GM18873 (cell line): ENCODE measurements around the gene NCS1.

Experiments
- ATAC-seq: cut with Tn5 transposase; IDR thresholded peaks from one replicate; pipeline ENCODE4 v1.9.1; 2021; ENCODE audit warnings: mild to moderate bottlenecking, moderate library complexity, moderate number of reproducible peaks; ENCODE audit not compliant: unreplicated experiment, low FRiP score

Gene NCS1

DNA sequence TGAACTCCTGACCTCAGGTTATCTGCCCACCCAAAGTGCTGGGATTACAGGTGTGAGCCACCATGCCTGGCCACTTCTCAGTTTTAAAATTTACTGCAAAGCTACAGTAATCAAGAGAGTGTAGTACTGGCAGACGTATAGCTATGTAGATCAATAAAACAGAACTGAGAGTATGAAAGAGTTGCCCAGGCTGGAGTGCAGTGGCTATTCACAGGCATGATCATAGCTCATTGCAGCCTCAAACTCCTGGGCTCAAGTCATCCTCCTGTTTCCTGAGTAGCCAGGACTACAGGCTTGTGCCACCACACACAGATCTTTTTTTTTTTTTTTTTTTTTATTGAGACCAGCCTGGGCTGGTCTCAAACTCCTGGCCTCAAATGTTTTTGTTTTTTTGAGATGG is 26.5 kb upstream of the NCS1 start:
- ATAC-seq, result no peak

DNA sequence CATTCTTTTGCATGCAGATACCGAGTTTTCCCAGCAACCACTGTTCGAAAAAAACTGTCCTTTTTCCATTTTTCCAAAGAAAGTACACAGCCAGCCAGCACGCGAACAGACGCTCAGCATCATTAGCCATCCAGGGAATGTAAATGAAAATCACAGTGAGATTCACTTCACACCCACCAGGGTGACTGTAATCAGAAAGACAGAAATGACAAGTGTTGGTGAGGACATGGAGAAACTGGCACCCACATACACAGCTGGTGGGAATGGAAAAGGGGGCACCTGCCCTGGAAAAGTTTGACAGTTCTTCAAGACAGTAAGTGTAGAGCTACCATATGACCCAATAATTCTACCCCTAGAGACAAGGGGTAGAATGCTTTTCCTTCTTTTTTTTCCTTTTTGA is 25.0 kb upstream of the NCS1 start:
- no peak for ATAC-seq

DNA sequence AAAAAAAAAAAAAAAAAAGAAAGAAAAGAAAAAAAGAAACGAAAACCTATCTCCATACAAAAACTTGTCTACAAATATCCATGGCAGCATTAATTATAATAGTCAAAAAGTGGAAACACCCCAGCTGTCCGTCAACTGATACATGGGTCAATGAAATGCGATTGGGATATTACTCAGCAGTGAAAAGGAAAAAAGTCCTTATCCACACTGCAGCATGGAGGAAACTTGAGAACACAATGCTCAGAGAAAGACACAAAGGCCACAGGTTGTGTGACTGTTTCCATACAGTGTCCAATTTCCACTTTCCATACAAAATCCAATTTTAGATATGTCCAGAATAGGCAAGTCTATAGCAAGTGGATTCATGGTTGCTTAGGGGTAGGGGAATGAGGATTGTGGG is 24.3 kb upstream of the NCS1 start:
- no peak for ATAC-seq

DNA sequence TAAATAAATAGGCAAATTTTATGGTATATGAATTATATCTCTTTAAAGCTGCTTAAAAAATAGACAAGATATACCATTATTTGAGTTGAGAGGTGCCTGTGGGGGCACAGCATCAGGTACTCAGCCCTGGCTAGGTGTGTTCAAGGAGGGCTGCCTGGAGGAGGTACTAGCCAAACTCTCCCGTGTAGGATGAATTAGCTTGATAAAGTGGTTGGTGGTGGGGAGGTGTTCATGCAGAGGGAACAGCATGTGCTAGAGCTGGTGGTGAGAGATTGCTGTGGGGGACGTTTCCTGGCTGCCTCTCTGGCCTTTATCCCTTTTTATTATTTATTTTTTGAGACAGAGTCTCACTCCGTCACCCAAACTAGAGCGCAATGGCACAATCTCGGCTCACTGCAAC is 23.2 kb upstream of the NCS1 start:
- ATAC-seq, result no peak

DNA sequence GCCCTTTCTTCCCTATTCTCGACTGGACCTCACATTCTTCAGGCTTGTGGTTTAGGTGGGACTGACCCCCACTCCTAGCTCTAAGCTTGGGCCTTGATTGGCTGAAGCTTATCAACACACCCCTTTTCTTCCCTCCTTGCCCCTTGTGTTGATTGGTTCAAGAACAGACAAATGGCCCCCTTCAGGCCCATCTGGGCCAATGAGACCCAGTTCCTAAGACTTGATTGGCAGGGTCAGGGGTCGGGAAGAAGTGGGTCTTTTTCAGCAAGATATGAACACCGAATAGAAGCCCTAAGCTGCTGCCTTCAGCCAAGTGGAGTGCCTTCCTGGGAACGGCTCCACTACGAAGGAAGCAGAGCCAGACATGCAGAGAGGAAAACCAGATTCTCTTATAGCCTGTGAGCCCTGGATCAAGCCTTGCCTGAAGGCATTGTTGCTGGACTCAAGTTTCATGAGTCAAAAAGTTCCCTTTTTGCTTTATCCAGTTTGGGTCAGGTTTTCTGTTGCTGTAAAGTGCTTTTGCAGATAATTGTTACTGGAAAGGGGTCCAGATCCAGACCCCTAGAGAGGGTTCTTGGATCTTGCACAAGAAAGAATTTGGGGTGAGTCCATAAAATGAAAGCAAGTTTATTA is 22.4 kb upstream of the NCS1 start:
- no peak for ATAC-seq

DNA sequence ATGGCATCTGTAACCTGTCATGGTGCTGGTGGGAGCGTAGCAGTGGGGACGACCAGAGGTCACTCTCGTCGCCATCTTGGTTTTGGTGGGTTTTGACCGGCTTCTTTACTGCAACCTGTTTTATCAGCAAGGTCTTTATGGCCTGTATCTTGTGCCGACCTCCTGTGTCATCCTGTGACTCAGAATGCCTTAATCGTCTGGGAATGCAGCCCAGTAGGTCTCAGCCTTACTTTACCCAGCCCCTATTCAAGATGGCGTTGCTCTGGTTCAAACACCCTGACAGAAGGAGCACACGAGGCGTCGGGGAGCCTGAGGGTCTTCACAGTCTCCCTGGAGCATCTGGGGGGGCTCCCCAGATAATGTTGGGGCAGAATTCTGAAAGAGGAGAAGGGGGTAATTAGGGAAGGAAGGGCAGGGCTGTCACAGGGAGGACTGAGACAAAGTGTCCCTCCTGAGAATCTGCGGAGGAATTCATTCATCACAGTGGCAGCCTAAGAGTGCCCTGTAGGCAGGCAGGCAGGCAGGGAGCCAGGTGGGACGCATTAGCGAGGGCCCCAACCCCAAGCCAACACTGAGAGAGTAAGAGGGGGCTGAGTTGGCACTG is 21.3 kb upstream of the NCS1 start:
- no peak for ATAC-seq

DNA sequence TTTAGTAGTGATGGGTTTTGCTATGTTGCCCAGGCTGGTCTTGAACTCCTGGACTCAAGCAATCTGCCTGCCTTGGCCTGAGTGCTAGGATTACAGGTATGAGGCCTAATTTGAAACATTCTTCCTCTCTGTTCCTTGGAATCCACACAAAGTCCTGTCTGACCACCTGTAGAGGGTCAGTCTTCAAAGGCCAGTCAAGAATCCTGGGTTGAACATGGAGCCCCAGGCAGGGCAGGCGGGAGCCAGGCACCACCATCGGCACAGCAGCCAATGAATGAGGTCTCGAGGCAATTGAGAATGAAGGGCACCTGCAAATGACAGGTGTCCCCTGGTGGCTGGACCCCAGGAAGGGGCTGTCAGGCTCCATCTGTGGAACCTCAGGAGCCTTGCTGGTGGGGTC is 17.4 kb upstream of the NCS1 start:
- no peak for ATAC-seq

DNA sequence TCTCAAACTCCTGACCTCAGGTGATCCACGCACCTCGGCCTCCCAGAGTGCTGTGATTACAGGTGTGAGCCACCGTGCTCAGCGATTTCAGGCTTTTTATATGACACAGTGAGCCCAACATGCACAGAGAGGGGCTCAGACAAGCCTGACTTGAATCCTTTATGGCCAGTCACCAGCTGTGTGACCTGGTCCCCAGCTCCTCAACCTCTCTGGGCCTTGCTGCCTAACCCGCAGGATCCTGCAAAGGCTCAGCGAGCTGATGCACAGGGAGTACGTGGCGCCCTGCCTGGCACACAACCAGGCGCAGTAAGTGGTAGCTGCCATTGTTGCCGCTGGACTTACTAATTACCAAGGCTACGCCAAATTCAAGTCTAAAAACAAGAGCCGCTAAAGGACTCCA is 16.6 kb upstream of the NCS1 start:
- no peak for ATAC-seq

DNA sequence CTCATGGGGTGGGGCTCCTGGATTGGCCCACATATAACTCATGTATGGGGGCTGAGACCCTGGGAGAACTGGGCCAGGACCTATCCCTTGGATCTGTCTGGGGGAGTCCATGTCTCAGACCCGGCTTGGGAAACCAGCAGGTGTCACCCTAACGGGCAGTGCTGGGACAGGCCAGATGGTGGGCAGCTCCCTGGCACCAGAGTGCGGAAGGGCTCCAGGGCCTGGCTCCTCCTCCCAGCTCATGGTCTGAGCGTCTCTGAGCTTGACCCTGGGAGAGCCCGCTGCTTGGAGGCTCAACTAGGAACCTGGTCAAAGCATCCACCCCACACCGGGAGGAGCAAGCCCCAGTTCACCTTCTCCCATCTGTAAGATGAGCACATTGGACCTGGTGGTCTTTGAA is 15.5 kb upstream of the NCS1 start:
- no peak for ATAC-seq

DNA sequence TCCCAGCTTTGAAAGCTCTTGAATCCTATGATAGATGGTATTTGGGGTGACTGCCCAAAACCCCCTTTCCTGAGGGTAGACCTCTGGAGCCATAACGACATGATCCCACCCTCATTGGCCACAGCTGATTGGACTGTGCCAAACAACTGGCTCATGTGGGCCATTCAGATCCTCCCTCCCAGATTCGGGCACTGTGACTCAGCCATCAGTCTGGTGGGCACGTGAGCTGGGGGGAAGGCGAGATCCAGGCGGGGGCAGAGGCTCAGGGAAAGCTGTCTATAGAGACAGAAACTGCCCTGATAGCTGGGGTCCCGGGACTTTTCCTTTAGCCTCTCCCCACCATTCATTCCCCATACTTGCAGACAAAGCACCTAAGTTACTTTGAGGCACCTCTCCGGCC is 15.1 kb upstream of the NCS1 start:
- no peak for ATAC-seq

DNA sequence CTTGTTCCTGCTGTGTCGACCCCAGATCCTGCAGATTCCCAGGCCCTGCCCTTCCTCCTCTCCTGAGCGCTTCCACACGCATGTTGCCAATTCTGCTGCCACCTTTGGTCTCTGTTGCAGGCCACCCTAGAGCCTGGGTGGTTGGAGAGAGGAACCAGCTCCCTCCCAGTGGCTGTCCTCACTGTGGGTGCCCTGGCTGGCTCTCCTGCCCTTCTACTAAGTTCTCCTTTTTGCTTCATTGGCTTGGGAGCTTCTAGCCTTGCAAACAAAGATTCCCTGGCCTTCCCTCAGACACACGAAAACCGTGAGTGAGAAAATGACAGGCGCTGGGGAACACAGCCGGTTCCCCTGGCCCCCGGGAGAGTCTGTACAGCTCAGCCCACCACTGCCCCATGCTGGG is 14.2 kb upstream of the NCS1 start:
- ATAC-seq, result no peak

DNA sequence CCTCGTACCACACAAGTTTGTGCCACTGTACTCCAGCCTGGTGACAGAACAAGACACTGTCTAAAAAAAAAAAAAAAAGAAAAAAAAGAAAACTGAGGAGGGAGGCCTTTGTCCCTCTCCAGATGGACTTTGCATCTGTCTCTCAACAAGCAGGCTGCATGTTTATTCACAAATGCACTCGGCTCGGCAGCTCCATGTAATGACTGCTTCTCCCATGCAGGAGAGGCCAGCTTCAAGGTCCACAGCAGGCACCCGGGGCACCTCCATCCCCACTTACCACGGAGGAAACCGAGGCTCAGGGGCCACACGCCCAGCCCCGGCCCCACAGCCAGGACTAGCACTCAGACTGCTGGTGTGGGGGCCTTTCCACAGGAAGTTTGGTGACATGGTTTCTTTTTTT is 13.1 kb upstream of the NCS1 start:
- ATAC-seq, result no peak

DNA sequence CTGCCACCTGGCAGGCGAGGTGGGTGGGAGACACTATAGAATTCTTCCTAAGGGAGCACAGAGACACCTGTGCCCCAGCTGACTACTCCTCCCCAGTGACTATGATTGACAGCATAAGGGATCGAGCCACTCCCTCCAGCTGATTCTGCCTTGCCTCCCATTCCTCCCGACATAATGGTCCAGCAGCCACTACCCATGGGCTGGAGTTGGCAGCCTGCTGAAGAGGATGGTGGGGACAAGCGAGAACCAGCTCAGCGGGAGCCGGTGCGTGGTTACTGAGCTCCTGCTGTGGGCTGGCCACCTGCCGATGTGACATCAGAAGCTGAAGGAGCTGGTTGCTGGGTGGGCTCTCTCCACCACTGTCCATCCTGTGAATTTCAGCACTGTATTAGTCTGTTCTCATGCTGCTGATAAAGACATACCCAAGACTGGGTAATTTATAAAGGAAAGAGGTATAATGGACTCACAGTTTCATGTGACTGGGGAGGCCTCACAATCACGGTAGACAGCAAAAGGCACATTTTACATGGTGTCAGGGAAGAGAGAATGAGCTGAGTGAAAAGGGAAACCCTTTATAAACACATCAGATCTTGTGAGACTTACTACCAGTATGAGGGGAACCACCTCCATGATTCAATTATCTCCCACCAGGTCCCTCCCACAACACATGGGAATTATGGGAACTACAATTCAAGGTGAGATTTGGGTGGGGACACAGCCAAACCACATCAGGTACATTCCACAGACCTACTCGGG is 12.1 kb upstream of the NCS1 start:
- no peak for ATAC-seq

DNA sequence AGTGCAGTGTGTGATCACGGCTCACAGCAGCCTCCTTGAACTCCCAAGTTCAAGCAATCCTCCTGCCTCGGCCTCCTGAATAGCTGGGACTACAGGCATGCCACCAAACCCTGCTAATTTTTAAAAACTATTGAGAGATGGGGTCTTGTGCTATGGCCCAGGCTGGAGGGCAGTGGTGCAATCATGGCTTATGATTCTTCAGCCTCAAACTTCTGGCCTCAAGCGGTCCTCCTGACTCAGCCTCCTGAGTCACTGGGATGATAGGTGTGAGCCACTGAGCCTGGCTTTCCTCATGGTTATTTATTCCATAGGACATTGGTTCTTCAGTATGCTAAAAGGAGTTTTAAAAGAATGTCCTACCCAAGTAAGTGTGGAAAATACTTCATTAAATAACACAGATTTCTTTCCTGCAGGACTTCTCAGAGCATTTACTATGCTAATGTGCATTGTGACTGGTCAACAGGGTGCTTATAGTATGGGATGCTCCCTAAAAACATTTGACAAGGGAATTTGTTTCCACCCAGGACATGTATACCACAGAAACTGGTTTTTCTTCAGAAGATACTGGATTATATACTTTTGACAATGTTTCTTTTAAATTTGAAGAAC is 11.2 kb upstream of the NCS1 start:
- ATAC-seq, result no peak

DNA sequence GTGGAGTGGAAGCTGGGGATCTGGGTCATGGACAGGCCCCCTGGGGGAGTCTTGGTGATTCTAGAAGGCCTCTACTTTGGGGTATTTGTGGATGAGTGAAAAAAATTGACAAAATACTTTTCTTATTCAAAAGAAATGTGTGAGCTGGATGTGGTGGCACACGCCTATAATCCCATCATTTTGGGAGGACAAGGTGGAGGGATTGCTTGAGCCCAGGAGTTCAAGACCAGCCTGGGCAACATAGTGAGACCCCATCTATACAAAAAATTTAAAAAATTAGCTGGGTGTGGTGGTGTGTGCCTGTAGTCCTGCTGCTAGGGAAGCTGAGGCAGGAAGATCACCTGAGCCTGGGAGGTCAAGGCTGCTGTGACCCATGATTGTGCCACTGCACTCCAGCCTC is 6.6 kb upstream of the NCS1 start:
- ATAC-seq, result no peak

DNA sequence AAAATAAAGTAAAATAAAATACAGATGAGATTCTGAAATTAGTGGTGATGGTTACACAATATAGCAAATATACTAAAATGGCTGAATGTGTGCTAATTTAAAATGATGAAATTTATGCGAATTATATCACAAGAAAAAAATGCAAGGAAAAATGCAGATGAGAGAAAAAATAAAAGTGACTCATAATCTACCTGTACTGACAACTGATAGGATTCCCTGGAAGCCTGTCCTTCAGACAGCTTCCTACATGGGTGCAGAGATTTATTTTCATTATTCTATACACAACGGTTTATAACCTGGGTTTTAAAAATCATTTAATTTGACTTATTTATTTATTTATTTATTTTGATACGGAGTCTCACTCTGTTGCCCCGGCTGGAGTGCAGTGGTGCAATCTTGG is 5.8 kb upstream of the NCS1 start:
- ATAC-seq, result no peak

DNA sequence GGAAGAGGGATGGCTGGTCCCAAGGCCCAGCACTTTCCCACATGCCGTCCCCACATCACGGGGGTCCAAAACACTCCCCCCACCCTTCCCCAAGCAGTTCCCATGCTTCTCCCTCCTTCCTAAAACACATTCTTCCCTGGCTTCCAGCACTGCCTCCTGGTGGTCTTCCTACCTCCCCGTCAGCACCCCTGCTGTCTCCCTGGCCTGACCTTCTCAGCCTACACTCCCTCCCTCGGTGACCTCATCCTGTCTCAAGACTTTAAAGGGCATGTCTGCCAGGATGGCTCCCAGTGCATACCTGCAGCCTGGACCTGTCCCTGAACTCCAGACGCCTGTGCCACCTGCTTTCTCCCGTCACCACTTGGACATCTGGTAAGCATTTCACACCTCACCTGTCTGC is 4.3 kb upstream of the NCS1 start:
- ATAC-seq, result no peak

DNA sequence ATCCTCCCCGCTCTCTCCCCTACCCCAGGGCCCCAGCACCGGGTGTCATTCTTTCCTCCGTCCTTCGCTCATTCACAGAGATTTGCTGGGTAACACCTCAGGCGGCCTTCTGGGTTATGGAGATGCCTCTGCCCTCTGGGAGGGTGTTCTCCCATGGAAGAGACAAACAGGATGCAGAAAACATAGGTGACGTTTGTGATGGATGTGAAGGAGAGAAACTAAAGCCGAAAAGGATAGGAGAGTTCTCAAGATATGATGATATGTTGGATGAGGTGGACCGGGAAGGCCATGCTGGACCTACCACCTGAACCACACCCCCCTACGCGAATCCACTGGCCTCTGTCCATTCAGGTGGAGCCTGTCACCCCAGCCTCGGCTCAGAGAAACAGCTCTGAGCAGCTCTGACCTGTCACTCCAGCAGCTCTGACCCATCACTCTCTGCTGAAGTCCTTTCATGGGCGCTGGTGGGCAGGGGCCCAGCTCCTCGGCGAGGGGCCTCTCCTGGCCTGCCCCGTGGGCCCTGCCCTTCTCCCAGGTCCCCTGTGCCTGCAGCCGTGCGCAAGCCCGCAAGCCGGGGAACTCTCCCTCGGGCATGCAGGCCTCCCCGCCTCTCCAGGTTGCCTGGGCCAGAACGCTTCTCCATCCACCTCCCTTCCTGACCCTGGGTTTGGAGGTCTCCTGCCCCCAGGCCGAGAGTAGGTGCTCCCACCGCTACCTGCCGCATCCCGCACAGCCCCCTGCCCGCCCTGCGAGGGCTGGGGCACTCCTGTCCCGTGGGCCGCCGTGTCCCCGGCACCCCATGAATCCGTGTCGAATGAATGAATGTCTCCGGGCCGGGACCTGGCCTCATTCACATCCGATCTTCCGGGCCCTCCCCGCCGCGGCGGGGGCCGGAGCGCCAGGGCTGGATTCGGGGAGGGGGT is 717 bp upstream of the NCS1 start:
- no peak for ATAC-seq

DNA sequence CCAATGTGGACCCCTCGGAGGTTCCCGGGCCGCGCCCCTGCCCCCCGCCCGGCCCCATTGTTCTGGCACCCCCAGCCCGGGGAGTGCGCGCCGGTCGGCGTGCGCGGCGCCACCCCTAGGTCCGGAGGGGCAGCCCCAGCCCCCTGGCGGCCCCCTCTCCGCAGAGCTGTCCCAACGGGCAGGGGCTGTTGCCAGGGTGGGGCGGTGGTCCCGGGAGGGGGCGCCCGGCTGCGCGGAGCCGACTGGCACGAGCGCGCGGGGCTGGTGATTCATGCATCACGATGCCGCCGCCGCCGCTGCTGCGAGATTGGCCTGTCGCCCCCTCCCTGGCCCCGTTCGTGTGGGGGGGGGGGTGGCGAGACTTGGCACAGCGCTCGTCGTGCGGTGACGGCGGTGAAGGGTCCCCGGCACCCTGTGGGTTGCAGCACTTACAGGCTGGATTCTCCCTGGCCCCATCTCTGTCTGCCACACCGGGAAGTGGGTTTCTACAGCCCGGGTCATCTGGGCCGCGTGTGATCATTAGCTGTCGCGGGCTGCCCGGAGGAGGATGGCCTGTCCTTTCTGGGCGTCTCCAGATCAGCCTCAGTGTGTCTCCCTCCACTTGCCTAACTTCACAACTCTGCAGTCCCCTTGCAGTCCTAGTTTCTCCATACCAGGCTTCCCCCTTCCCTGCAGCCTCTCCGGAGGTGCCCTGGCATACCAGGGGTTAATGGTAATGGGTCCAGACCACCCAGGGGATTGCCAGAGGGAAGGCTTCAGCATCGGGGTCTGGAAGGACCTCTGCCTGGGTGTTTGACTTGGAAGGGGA is 858 bp downstream of the NCS1 start:
- ATAC-seq, result no peak

DNA sequence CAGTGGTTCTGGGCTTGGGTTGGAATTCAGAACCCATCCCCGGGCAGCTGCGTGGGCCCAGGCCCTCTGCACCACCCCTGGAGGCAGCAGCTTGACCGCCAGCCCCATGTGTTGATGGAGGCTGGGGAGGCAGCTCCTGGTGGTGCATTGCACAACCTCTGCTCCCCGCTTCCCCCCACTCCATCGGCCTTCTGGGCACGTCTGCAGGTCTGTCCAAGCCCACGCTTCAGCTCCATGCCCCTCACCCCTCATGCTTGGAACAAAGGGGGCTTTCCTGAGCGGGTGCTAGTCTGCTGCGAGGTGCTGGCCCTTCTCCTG is 1.4 kb downstream of the NCS1 start:
- no peak for ATAC-seq
